OCI-LY7 (cell line): ENCODE measurements around the gene SEBOX. TPM values are rescaled to one million over a fixed set of nuclear protein-coding genes. Genes with fewer than 3 reads are reported as not detected.
A peak's percentile ranks its signal among the peaks of the same experiment; 100 is the strongest.

Experiments used
- BruUV-seq: library from RNA; stranded (reverse); fragments of 400-500 nt; replicated peaks from 2 replicates; lab custom pipeline; 2021; lab: Mats Ljungman, UMichigan
- CTCF ChIA-PET: fragments of 300-600 bp; sonication (Branson Sonifier 250); formaldehyde crosslinking; loops from one replicate; lab custom pipeline; 2022; ENCODE audit warnings: antibody characterized with exemption; ENCODE audit not compliant: unreplicated experiment; lab: Charles Lee
- POLR2A ChIA-PET: fragments of 300-600 bp; sonication (Branson Sonifier 250); formaldehyde crosslinking; loops from one replicate; lab custom pipeline; 2022; ENCODE audit warnings: antibody characterized with exemption; lab: Charles Lee
- DNase-seq: peaks from one replicate; pipeline ENCODE4 v3.0.0-alpha.2; 2015; ENCODE audit warnings: low spot score
- H2AFZ ChIP-seq: fragments of 200-600 bp; sonication (generic), shearing (Covaris generic); 2 replicates; pipeline ENCODE4 v1.6.1; 2014; ENCODE audit warnings: mild to moderate bottlenecking, antibody characterized with exemption, low read length, moderate library complexity
- H3K27ac ChIP-seq: fragments of 200-600 bp; sonication (generic); 2 replicates; pipeline ENCODE4 v1.5.1; 2014; ENCODE audit warnings: mixed run types, low read depth, mild to moderate bottlenecking, moderate library complexity, low read length, inconsistent platforms; ENCODE audit not compliant: poor library complexity, severe bottlenecking
- H3K36me3 ChIP-seq: fragments of 200-600 bp; sonication (generic); 2 replicates; pipeline ENCODE4 v1.6.1; 2014; ENCODE audit warnings: mild to moderate bottlenecking, antibody characterized with exemption, low read length, moderate library complexity, mixed read lengths; ENCODE audit not compliant: insufficient read depth
- H3K4me1 ChIP-seq: fragments of 200-600 bp; sonication (generic); 2 replicates; pipeline ENCODE4 v1.5.1; 2014; ENCODE audit warnings: mild to moderate bottlenecking, low read length; ENCODE audit not compliant: insufficient read depth, poor library complexity, severe bottlenecking
- H3K4me2 ChIP-seq: fragments of 200-600 bp; sonication (generic); 2 replicates; pipeline ENCODE4 v1.6.1; 2014; ENCODE audit warnings: mild to moderate bottlenecking, low read length
- H3K4me3 ChIP-seq: fragments of 200-600 bp; sonication (generic); 2 replicates; pipeline ENCODE4 v1.5.1; 2014; ENCODE audit warnings: mild to moderate bottlenecking, low read depth, low read length; ENCODE audit not compliant: poor library complexity, severe bottlenecking
- H3K79me2 ChIP-seq: fragments of 200-600 bp; sonication (generic); 2 replicates; pipeline ENCODE4 v1.6.1; 2016; ENCODE audit warnings: low read depth, mild to moderate bottlenecking, low read length, moderate library complexity, mixed read lengths; ENCODE audit not compliant: insufficient read depth
- H3K9me2 ChIP-seq: fragments of 200-600 bp; sonication (generic); 2 replicates; pipeline ENCODE4 v1.6.1; 2016; ENCODE audit warnings: mild to moderate bottlenecking, low read length, mixed read lengths; ENCODE audit not compliant: insufficient read depth
- H3K9me3 ChIP-seq: fragments of 200-600 bp; sonication (generic); 2 replicates; pipeline ENCODE4 v1.6.1; 2014; ENCODE audit warnings: mild to moderate bottlenecking, mixed run types, low read length, mixed read lengths
- H4K20me1 ChIP-seq: fragments of 200-600 bp; sonication (generic); 2 replicates; pipeline ENCODE4 v1.6.1; 2014; ENCODE audit warnings: mild to moderate bottlenecking, antibody characterized with exemption, low read length, moderate library complexity, mixed read lengths; ENCODE audit not compliant: insufficient read depth
- CTCF ChIP-seq: fragments of 200-600 bp; sonication (generic); conservative IDR thresholded peaks from 2 replicates; pipeline ENCODE4 v1.5.1; 2014; ENCODE audit warnings: mild to moderate bottlenecking, antibody characterized with exemption, low read length, moderate library complexity, mixed read lengths
- EZH2phosphoT487 ChIP-seq: fragments of 200-600 bp; sonication (generic); IDR thresholded peaks from 2 replicates; pipeline ENCODE4 v1.6.1; 2018; ENCODE audit warnings: low read depth, borderline replicate concordance, mild to moderate bottlenecking, mixed run types, antibody characterized with exemption, low read length, moderate library complexity, mixed read lengths
- intact Hi-C: fragments of 100-400 bp; cut with micrococcal nuclease; formaldehyde crosslinking; loops from one replicate; pipeline ENCODE4 v1.10.0; 2022; ENCODE audit not compliant: unreplicated experiment
- total RNA-seq, 2 experiments: library from RNA; depleted of rRNA in 1 of 2; stranded (reverse); fragments of >200 nt in 1 of 2; shearing (Covaris generic) in 1 of 2; gene quantifications; 2 replicates each; pipeline ENCODE4 v1.2.3, GENCODE V29; 2014 to 2022

Gene SEBOX
- total RNA-seq, 2 experiments from 2014 or later = not detected

- POLR2A ChIA-PET = interaction anchor here (0.8 to 3.0 kb wide), 9 partner anchors 10 to 260 kb away, joined by 3 to 22 read pairs (median 3); partner anchors contain the start of genes POLDIP2 and TMEM97
- intact Hi-C loops = loop anchor here (1.0 to 2.0 kb wide), 2 partner anchors 22 to 35 kb away; partner anchors contain the start of genes POLDIP2, SARM1 and VTN
- no peak within 1 kb of the TSS for H3K27ac ChIP-seq
- peak within 1 kb of the TSS; percentile 69 for H2AFZ ChIP-seq
- CTCF ChIA-PET = interaction anchor here (0.6 to 1.1 kb wide), 3 partner anchors 14 to 21 kb away, joined by 3 read pairs; partner anchors contain the start of gene POLDIP2
- no peaks in the 10 kb centered on the region for H4K20me1 ChIP-seq
- DNase-seq = peak; percentile 99
- H3K4me3 ChIP-seq = peak within 1 kb of the TSS; percentile 86
- peaks cover 10% of the 10 kb centered on the region; the same call in 1 of the 2 replicates for H3K79me2 ChIP-seq
- peak within 1 kb of the TSS; percentile 97 for H3K4me2 ChIP-seq
- no peaks in the 10 kb centered on the region for H3K9me2 ChIP-seq
- H3K4me1 ChIP-seq = peaks cover 23% of the 10 kb centered on the region
- H3K9me3 ChIP-seq = no peaks in the 10 kb centered on the region
- TF ChIP-seq CTCF = no peak
- no peaks in the 10 kb centered on the region; the same call in 1 of the 2 replicates for H3K36me3 ChIP-seq
- BruUV-seq = no TSS peak
These were observed 29.6 kb downstream of the SEBOX start, which contains the start of the genes IFT20 and TNFAIP1 for GRCh38 chr17:28335201-28335958. IFT20 (minus strand) TSS chr17:28335472; CDS start chr17:28331985, 3,487 bp downstream. TNFAIP1 (plus strand) TSS chr17:28335761; CDS start chr17:28339522, 3,761 bp downstream.

- TF ChIP-seq EZH2phosphoT487 = no peak
- no peak for TF ChIP-seq CTCF
- ChIA-PET CTCF (interaction anchor here (1.1 kb wide), 1 partner anchor 14 kb away, joined by 3 read pairs; no protein-coding TSS in a partner anchor), POLR2A (interaction anchor here (0.8 to 3.0 kb wide), 6 partner anchors 14 to 26 kb away, joined by 3 to 22 read pairs (median 4); partner anchors contain the start of genes POLDIP2 and TMEM97)
- H3K4me3 ChIP-seq = peak overlapping the region; percentile 86
- H3K4me2 ChIP-seq = peak overlapping the region; percentile 78
- H3K9me3 ChIP-seq = no peaks in the 10 kb centered on the region
- H3K4me1 ChIP-seq = peaks cover 23% of the 10 kb centered on the region
- no peaks in the 10 kb centered on the region; the same call in 1 of the 2 replicates for H3K36me3 ChIP-seq
- peak; percentile 23 for DNase-seq
- H2AFZ ChIP-seq = peak overlapping the region; percentile 69
- H3K9me2 ChIP-seq = no peaks in the 10 kb centered on the region
- H3K27ac ChIP-seq = no peak overlapping the region
- BruUV-seq = TSS peak; percentile 51
- intact Hi-C loops = loop anchor here (1.0 to 2.0 kb wide), 2 partner anchors 23 to 36 kb away; partner anchors contain the start of genes POLDIP2, SARM1 and VTN
- peaks cover 10% of the 10 kb centered on the region; the same call in 1 of the 2 replicates for H3K79me2 ChIP-seq
- no peaks in the 10 kb centered on the region for H4K20me1 ChIP-seq
These were observed 30.3 kb downstream of the SEBOX start for GRCh38 chr17:28334666-28335200.
